Measurements from ENCODE around the gene SAMM50. TPM values are rescaled to one million over a fixed set of nuclear protein-coding genes. Genes with fewer than 3 reads are reported as not detected.
"Not testable (repeated sequence)": the region's sequence is repeated elsewhere in the genome, so short reads cannot be mapped to it uniquely, and the experiment has no call there.

Gene SAMM50
- total and polyA plus RNA-seq, 2 donors (not counting 1 experiment from before 2014, with no cell fraction given) = 32.9 to 45.7 TPM

DNA sequence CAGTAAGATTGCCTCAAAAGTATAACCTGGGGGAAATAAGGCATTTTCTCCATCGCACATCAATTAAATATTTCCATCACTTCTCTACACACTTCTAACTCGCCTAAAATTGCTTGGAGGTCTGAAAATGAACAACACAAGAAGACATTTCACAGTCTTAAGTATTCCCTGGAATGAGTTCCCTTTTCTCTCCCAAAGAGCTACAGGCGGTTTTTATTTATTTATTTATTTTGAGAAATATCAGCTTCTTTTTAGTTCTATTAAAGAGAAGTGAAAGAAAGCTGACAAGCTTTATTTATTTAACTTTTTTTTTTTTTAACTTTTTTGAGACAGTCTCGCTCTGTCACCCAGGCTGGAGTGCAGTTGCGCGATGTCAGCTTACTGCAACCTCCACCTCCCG lies 57.3 kb downstream of the SAMM50 start:
- Histone ChIP-seq H3K79me2 (ENCODE audit: control insufficient read depth, insufficient read depth, low read length) (no peaks in the 10 kb centered on the region), H2AFZ (ENCODE audit: low read length) (no peak overlapping the region), H4K20me1 (ENCODE audit: control insufficient read depth, extremely low read depth, insufficient read depth, low read length) (no peaks in the 10 kb centered on the region), H3K9ac (ENCODE audit: insufficient read depth, low read length) (no peak overlapping the region), H3K4me2 (ENCODE audit: extremely low read depth, insufficient read depth, low read length) (no peak overlapping the region), H3K36me3 (ENCODE audit: control insufficient read depth, insufficient read depth, low read length) (no peaks in the 10 kb centered on the region), H3K4me3 (replicated peaks in 1 of 4; ENCODE audit: control extremely low read depth in 1 of 4, insufficient read depth in 1 of 4, low read depth in 3 of 4, low read length in 4 of 4) (no peak overlapping the region), H3K9me3 (ENCODE audit: control insufficient read depth, insufficient read depth, low read depth, low read length) (no peaks in the 10 kb centered on the region), H3K4me1 (ENCODE audit: control insufficient read depth, extremely low read depth, insufficient read depth, low read length) (no peaks in the 10 kb centered on the region), H3K27ac (ENCODE audit: insufficient read depth, low read length) (no peak overlapping the region), H3K27me3 (ENCODE audit: control insufficient read depth, insufficient read depth, low read length) (no peaks in the 10 kb centered on the region)
- TF ChIP-seq, protein P1, sequence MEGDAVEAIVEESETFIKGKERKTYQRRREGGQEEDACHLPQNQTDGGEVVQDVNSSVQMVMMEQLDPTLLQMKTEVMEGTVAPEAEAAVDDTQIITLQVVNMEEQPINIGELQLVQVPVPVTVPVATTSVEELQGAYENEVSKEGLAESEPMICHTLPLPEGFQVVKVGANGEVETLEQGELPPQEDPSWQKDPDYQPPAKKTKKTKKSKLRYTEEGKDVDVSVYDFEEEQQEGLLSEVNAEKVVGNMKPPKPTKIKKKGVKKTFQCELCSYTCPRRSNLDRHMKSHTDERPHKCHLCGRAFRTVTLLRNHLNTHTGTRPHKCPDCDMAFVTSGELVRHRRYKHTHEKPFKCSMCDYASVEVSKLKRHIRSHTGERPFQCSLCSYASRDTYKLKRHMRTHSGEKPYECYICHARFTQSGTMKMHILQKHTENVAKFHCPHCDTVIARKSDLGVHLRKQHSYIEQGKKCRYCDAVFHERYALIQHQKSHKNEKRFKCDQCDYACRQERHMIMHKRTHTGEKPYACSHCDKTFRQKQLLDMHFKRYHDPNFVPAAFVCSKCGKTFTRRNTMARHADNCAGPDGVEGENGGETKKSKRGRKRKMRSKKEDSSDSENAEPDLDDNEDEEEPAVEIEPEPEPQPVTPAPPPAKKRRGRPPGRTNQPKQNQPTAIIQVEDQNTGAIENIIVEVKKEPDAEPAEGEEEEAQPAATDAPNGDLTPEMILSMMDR (conservative IDR thresholded peaks at IDR 0.05 in 1 of 2, IDR thresholded peaks at IDR 0.05 in 1 of 2; ENCODE audit: low read depth in 1 of 2, low read length in 2 of 2) = no peak
- TF ChIP-seq EZH2 (IDR thresholded peaks at IDR 0.05; ENCODE audit: low read length, missing control alignments) = no peak
- DNase-seq (ENCODE audit: low read depth in 2 of 2) = no peak

DNA sequence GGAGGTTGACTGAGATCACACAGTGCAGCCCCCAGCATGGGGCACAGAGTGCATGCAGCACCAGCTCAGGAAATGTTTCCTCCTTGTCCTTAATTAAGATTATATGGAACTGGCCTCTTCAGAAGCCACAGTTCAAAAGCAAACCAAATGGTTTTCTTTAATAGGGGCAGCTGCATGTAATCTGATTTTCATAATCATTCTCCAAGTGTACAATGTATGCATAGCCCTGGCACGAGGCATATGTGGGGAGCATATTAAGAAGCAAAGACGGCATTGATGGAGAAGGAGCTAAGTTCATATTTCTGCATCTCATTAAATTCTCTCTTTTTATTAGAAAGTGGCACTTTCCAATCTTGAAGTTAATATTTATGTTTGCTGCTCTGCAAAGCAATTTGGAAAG lies 59.0 kb downstream of the SAMM50 start:
- Histone ChIP-seq H3K27ac (ENCODE audit: insufficient read depth, low read length) (no peak overlapping the region), H3K27me3 (ENCODE audit: control insufficient read depth, insufficient read depth, low read length) (no peaks in the 10 kb centered on the region), H2AFZ (ENCODE audit: low read length) (no peak overlapping the region)

DNA sequence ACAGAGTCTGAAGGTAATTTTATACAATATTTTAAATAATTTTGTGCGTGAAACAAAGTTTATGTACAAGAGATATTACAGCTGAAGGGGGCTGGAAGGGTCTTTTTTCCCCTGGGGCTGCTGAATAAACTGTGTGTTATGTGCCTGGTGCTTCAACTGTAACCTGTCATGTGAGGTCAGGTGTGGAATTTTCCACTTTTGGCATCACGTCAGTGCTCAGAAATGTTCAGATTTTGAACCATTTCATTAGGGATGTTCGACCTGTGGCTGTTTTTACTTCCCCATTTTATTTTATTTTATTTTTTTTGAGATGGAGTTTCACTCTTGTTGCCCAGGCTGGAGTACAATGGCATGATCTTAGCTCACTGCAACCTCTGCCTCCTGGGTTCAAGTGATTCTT lies 61.3 kb downstream of the SAMM50 start:
- H3K36me3 ChIP-seq (ENCODE audit: control insufficient read depth, insufficient read depth, low read length); DNase-seq (ENCODE audit: low read depth in 2 of 2); H2AFZ ChIP-seq (ENCODE audit: low read length); H3K9me3 ChIP-seq (ENCODE audit: control insufficient read depth, insufficient read depth, low read depth, low read length); H3K9ac ChIP-seq (ENCODE audit: insufficient read depth, low read length); H3K4me1 ChIP-seq (ENCODE audit: control insufficient read depth, extremely low read depth, insufficient read depth, low read length); H3K4me2 ChIP-seq (ENCODE audit: extremely low read depth, insufficient read depth, low read length); H4K20me1 ChIP-seq (ENCODE audit: control insufficient read depth, extremely low read depth, insufficient read depth, low read length); H3K27me3 ChIP-seq (ENCODE audit: control insufficient read depth, insufficient read depth, low read length); H3K79me2 ChIP-seq (ENCODE audit: control insufficient read depth, insufficient read depth, low read length); H3K27ac ChIP-seq (ENCODE audit: insufficient read depth, low read length); H3K4me3 ChIP-seq (replicated peaks in 1 of 4; ENCODE audit: control extremely low read depth in 1 of 4, insufficient read depth in 1 of 4, low read depth in 3 of 4, low read length in 4 of 4): not testable (repeated sequence)

More for the DNA sequence above, 59.0 kb downstream of the SAMM50 start:
- Histone ChIP-seq H3K9me3 (ENCODE audit: control insufficient read depth, insufficient read depth, low read depth, low read length) (no peaks in the 10 kb centered on the region), H3K4me2 (ENCODE audit: extremely low read depth, insufficient read depth, low read length) (no peak overlapping the region), H4K20me1 (ENCODE audit: control insufficient read depth, extremely low read depth, insufficient read depth, low read length) (no peaks in the 10 kb centered on the region), H3K4me1 (ENCODE audit: control insufficient read depth, extremely low read depth, insufficient read depth, low read length) (no peaks in the 10 kb centered on the region), H3K36me3 (ENCODE audit: control insufficient read depth, insufficient read depth, low read length) (peaks cover 2% of the 10 kb centered on the region), H3K9ac (ENCODE audit: insufficient read depth, low read length) (no peak overlapping the region), H3K4me3 (replicated peaks in 1 of 4; ENCODE audit: control extremely low read depth in 1 of 4, insufficient read depth in 1 of 4, low read depth in 3 of 4, low read length in 4 of 4) (no peak overlapping the region), H3K79me2 (ENCODE audit: control insufficient read depth, insufficient read depth, low read length) (no peaks in the 10 kb centered on the region)
- TF ChIP-seq, protein P1 (conservative IDR thresholded peaks at IDR 0.05 in 1 of 2, IDR thresholded peaks at IDR 0.05 in 1 of 2; ENCODE audit: low read depth in 1 of 2, low read length in 2 of 2) = no peak
- TF ChIP-seq EZH2 (IDR thresholded peaks at IDR 0.05; ENCODE audit: low read length, missing control alignments) = no peak
- DNase-seq (ENCODE audit: low read depth in 2 of 2) = no peak
